Aorta (tissue), 5 donors: Measurements from ENCODE around the gene PTGIR. TPM values are rescaled to one million over a fixed set of nuclear protein-coding genes. Genes with fewer than 3 reads are reported as not detected.

Source experiments
- ATAC-seq: fragments of 200-7000 bp; cut with Tn5 transposase; one replicate; pipeline ENCODE4 v1.9.1; 2022; ENCODE audit warnings: moderate library complexity; ENCODE audit not compliant: low FRiP score
- DNase-seq, 2 donors: peaks; one replicate each; pipeline ENCODE4 v3.0.0-alpha.2; 2020
- H3K27ac ChIP-seq, 2 donors: one replicate each; pipeline ENCODE4 v1.5.1; 2013; ENCODE audit warnings: low read length in 2 of 2, mild to moderate bottlenecking in 2 of 2, moderate library complexity in 2 of 2, control low read depth in 1 of 2, inconsistent platforms in 1 of 2, low read depth in 1 of 2
- H3K27me3 ChIP-seq, 2 donors: one replicate each; pipeline ENCODE4 v1.6.1; 2013; ENCODE audit warnings: control low read depth in 1 of 2, low read length in 1 of 2, mild to moderate bottlenecking in 1 of 2, moderate library complexity in 1 of 2; ENCODE audit not compliant: insufficient read depth in 2 of 2, control insufficient read depth in 1 of 2
- H3K36me3 ChIP-seq, 2 donors: one replicate each; pipeline ENCODE4 v1.6.1; 2013; ENCODE audit warnings: control low read depth in 1 of 2, low read length in 1 of 2, mild to moderate bottlenecking in 1 of 2; ENCODE audit not compliant: insufficient read depth in 2 of 2, control insufficient read depth in 1 of 2
- H3K4me1 ChIP-seq, 2 donors: one replicate each; pipeline ENCODE4 v1.6.1; 2013; ENCODE audit warnings: low read length in 2 of 2, control low read depth in 1 of 2, mild to moderate bottlenecking in 1 of 2, moderate library complexity in 1 of 2; ENCODE audit not compliant: insufficient read depth in 2 of 2, control insufficient read depth in 1 of 2
- H3K4me3 ChIP-seq, 2 donors: one replicate each; pipeline ENCODE4 v1.5.1; 2013; ENCODE audit warnings: low read length in 2 of 2, control low read depth in 1 of 2, mild to moderate bottlenecking in 1 of 2
- H3K9me3 ChIP-seq: one replicate; pipeline ENCODE4 v1.6.1; 2013; ENCODE audit warnings: mild to moderate bottlenecking, low read length; ENCODE audit not compliant: control insufficient read depth
- WGBS, 2 donors: extraction: QIAGEN DNeasy Blood & Tissue Kit; methylation state at CpG; one replicate each; pipeline ENCODE4 v1.1.7; 2013; 5-methylcytosine and 5-hydroxymethylcytosine counted together
- intact Hi-C, 2 donors: fragments of 100-400 bp; cut with DNase I; formaldehyde crosslinking; loops; one replicate each; pipeline versions ENCODE4 v1.14.2 to v1.15.0; 2022
- polyA plus RNA-seq, 2 donors: library from polyadenylated mRNA; stranded (reverse); fragments of 200-250 nt; gene quantifications; one replicate each; pipeline ENCODE4 v1.2.3, GENCODE V29; 2013
- total RNA-seq, 2 donors: library from RNA; stranded (reverse); fragmentation: NEBNext Ultra II Directional; extraction: Animal tissue kit (Norgen Biotek cat#: 25700); gene quantifications; one replicate each; pipeline ENCODE4 v1.2.1, GENCODE V29; 2021
- donor health status: healthy with polysubstance abuse.
- donor health status: Bipolar disorder and iron deficiency.
- donor health status: DM: no; HTN: no; CAD: no.
- donor health status: DM: no; HTN: no; CAD: no.
- donor health status: DM: yes; HTN: yes; CAD: no.

The PTGIR gene
- total and polyA plus RNA-seq, 4 donors: 17.3 to 119 (median 70.6) TPM

DNA sequence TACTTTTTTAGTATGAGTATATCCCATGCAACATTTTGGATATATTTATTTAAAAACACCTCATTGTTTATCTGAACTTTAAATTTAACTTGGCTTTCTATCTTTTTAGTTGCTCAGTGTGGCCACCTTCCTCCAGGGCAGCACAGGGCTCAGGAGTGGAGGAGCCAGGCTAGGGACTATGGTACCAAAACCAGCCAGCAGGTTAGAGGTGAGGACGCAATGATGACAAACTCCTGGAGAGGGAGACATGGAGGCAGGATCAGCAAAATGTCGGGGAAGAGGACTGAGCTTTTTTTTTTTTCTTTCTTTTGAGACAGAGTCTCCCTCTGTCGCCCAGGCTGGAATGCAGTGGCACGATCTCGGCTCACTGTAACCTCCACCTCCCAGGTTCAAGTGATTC, 53.4 kb downstream of the PTGIR start:
- Histone ChIP-seq H3K27ac (no peak overlapping the region), H3K9me3 (no peaks in the 10 kb centered on the region), H3K4me3 (no peak overlapping the region), H3K27me3 (no peaks in the 10 kb centered on the region), H3K36me3 (no peaks in the 10 kb centered on the region), H3K4me1 (no peaks in the 10 kb centered on the region)
- no peak for ATAC-seq
- intact Hi-C loops: no loop called here
- DNase-seq: no peak
- 32 to 46% methylated on average over 5 of the region's 5 CpGs for WGBS, 2 donors

Other genes with a start within 250 kb of the PTGIR start
- gene CCDC8, start 211.5 kb downstream of the PTGIR start, total RNA-seq: 10 to 100 TPM; 18.8 to 25.7 TPM
- 10 to 100 TPM in 1 of 2 donors, 1 to 10 TPM in 1; 9.6 to 11.0 TPM for gene CCDC8, start 211.5 kb downstream of the PTGIR start, polyA plus RNA-seq
- 1 to 10 TPM; 3.1 to 4.3 TPM for gene PNMA8C, start 196.2 kb downstream of the PTGIR start, total RNA-seq
- 1 to 10 TPM; 1.2 to 1.6 TPM for gene PNMA8C, start 196.2 kb downstream of the PTGIR start, polyA plus RNA-seq
- gene PNMA8A, start 153.5 kb downstream of the PTGIR start, total RNA-seq: 10 to 100 TPM in 1 of 2 donors, 1 to 10 TPM in 1; 6.8 to 12.4 TPM
- gene PNMA8A, start 153.5 kb downstream of the PTGIR start, polyA plus RNA-seq: 1 to 10 TPM; 3.3 to 6.8 TPM
- gene PNMA8B, start 129.2 kb downstream of the PTGIR start, total RNA-seq: 1 to 10 TPM; 1.5 to 5.2 TPM
- gene PNMA8B, start 129.2 kb downstream of the PTGIR start, polyA plus RNA-seq: under 1 TPM; 0.75 to 0.82 TPM
- 100 to 1,000 TPM; 212 to 237 TPM for gene CALM3, start 23.8 kb downstream of the PTGIR start, total RNA-seq
- gene CALM3, start 23.8 kb downstream of the PTGIR start, polyA plus RNA-seq: 100 to 1,000 TPM; 197 to 240 TPM
- 1 to 10 TPM; 3.0 to 4.5 TPM for gene GNG8, start 11.1 kb upstream of the PTGIR start, total RNA-seq
- gene GNG8, start 11.1 kb upstream of the PTGIR start, polyA plus RNA-seq: not detected
- gene DACT3, start 36.1 kb upstream of the PTGIR start, total RNA-seq: 100 to 1,000 TPM in 1 of 2 donors, 10 to 100 TPM in 1; 84.1 to 216 TPM
- 10 to 100 TPM; 24.4 to 47.0 TPM for gene DACT3, start 36.1 kb upstream of the PTGIR start, polyA plus RNA-seq
- 10 to 100 TPM; 42.2 to 62.6 TPM for gene PRKD2, start 92.0 kb upstream of the PTGIR start, total RNA-seq
- 10 to 100 TPM; 15.3 to 79.2 TPM for gene PRKD2, start 92.0 kb upstream of the PTGIR start, polyA plus RNA-seq
- 10 to 100 TPM; 19.1 to 20.6 TPM for gene FKRP, start 121.0 kb upstream of the PTGIR start, total RNA-seq
- 10 to 100 TPM in 1 of 2 donors, 1 to 10 TPM in 1; 3.9 to 13.0 TPM for gene FKRP, start 121.0 kb upstream of the PTGIR start, polyA plus RNA-seq
- gene STRN4, start 121.4 kb upstream of the PTGIR start, total RNA-seq: 10 to 100 TPM; 63.4 to 69.8 TPM
- 10 to 100 TPM; 26.8 to 45.6 TPM for gene STRN4, start 121.4 kb upstream of the PTGIR start, polyA plus RNA-seq
- gene SLC1A5, start 163.5 kb upstream of the PTGIR start, total RNA-seq: 10 to 100 TPM; 42.8 to 56.3 TPM
- gene SLC1A5, start 163.5 kb upstream of the PTGIR start, polyA plus RNA-seq: 10 to 100 TPM; 15.4 to 44.4 TPM
- 100 to 1,000 TPM in 1 of 2 donors, 10 to 100 TPM in 1; 98.3 to 119 TPM for gene AP2S1, start 225.8 kb upstream of the PTGIR start, total RNA-seq
- 100 to 1,000 TPM in 1 of 2 donors, 10 to 100 TPM in 1; 90.0 to 121 TPM for gene AP2S1, start 225.8 kb upstream of the PTGIR start, polyA plus RNA-seq
- gene ARHGAP35, start 235.9 kb upstream of the PTGIR start, total RNA-seq: 10 to 100 TPM; 60.6 to 64.4 TPM
- 10 to 100 TPM; 11.0 to 15.7 TPM for gene ARHGAP35, start 235.9 kb upstream of the PTGIR start, polyA plus RNA-seq